ENCODE measurements around the gene DNAJB9. TPM values are rescaled to one million over a fixed set of nuclear protein-coding genes. Genes with fewer than 3 reads are reported as not detected.

Gene DNAJB9
- total and polyA plus RNA-seq, 2 of the 8 experiments (the other 6 are each of a cell fraction or from before 2014, with no cell fraction given): 1.8 to 9.7 TPM

DNA sequence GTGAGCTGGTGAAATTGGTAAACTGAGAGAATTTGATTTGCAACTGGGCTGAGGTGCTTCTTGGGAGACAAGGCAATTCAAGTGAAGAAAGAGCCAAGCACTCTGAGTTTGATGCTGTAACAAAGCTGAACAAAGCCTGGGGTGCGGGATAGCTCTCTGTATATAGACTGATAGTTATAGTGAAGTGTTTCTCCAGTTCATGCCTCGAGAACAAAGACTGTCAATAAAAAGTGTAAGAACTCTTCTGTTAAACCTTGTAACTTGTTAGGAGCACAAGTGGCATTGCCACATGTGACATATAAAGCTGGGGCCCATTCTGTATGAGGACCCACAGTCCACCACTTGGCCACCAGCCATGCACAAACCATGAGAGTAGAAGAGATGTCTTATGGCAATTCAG, 32.4 kb upstream of the DNAJB9 start:
- no peak overlapping the region for H3K4me3 ChIP-seq (ENCODE audit: extremely low read depth in 1 of 4, insufficient read depth in 2 of 4, low read depth in 3 of 4, low read length in 4 of 4)
- FAIRE-seq (no peak), DNase-seq (ENCODE audit: low read depth in 1 of 2, low spot score in 2 of 2) (no peak)
- H3K4me1 ChIP-seq (replicated peaks in 1 of 4; ENCODE audit: control insufficient read depth in 3 of 4, insufficient read depth in 4 of 4, low read length in 3 of 4): peaks cover 0 to 2% (median under 1%) of the 10 kb centered on the region in 4 experiments; a peak in 1 of 7 replicates
- H2BK120ac ChIP-seq (replicated peaks; ENCODE audit: low read depth, low read length): no peak overlapping the region
- H2BK5ac ChIP-seq (ENCODE audit: low read depth, low read length): no peak overlapping the region
- no peak overlapping the region for H4K91ac ChIP-seq (replicated peaks; ENCODE audit: insufficient read length, low read length)
- no peaks in the 10 kb centered on the region for H3K36me3 ChIP-seq (ENCODE audit: control insufficient read depth in 2 of 4, insufficient read depth in 4 of 4, low read length in 3 of 4)
- 0 out of 2 replicates have a peak overlapping the region, but pooled peaks have one; percentile 24 for H3K18ac ChIP-seq (ENCODE audit: extremely low read depth, low read length)
- CTCF ChIA-PET (ENCODE audit: partially characterized antibody): no interaction called here
- no peaks in the 10 kb centered on the region for H3K27me3 ChIP-seq (replicated peaks in 1 of 4; ENCODE audit: control insufficient read depth in 3 of 4, extremely low read depth in 1 of 4, insufficient read depth in 3 of 4, low read length in 3 of 4)
- H4K5ac ChIP-seq (ENCODE audit: insufficient read length, low read depth, low read length): no peak overlapping the region
- H3K56ac ChIP-seq (replicated peaks; ENCODE audit: insufficient read length, low read depth, low read length): no peak overlapping the region
- POLR2A ChIA-PET (ENCODE audit: partially characterized antibody): interaction anchor here (0.8 to 2.6 kb wide), 3 partner anchors 11 to 33 kb away, joined by 3 to 7 read pairs (median 3); partner anchors contain the start of genes DNAJB9, PNPLA8 and THAP5
- no peak overlapping the region for H3K4me2 ChIP-seq (ENCODE audit: insufficient read depth in 1 of 2, low read depth in 2 of 2, low read length in 2 of 2)
- no peak overlapping the region for H2BK12ac ChIP-seq (ENCODE audit: low read depth, low read length)
- no peaks in the 10 kb centered on the region for H4K20me1 ChIP-seq (replicated peaks in 1 of 2; ENCODE audit: control insufficient read depth in 1 of 2, insufficient read depth in 2 of 2, low read length in 2 of 2)
- no peak overlapping the region for H2AFZ ChIP-seq (ENCODE audit: low read length)
- no peak overlapping the region for H3K23ac ChIP-seq (ENCODE audit: insufficient read length)
- H3K79me1 ChIP-seq (ENCODE audit: low read depth, low read length): no peaks in the 10 kb centered on the region
- H3K79me2 ChIP-seq (ENCODE audit: control insufficient read depth in 1 of 2, insufficient read depth in 2 of 2, low read length in 2 of 2): no peaks in the 10 kb centered on the region
- H3K9ac ChIP-seq (replicated peaks in 1 of 4; ENCODE audit: extremely low read depth in 1 of 4, low read depth in 3 of 4, low read length in 3 of 4): no peak overlapping the region
- WGBS, 2 experiments (ENCODE audit: extremely low coverage in 1 of 2, insufficient coverage in 1 of 2, insufficient read length in 1 of 2, insufficient replicate concordance in 2 of 2, low coverage in 1 of 2, low lambda C conversion rate in 2 of 2, missing lambda C conversion rate in 1 of 2): 98% methylated on average over 2 of the region's 2 CpGs; no CpG with 5 or more reads in 1 of the 2 experiments
- no peak overlapping the region for H2BK20ac ChIP-seq (ENCODE audit: low read length)
- no peaks in the 10 kb centered on the region for H3K9me3 ChIP-seq (ENCODE audit: insufficient read depth in 2 of 2, low read depth in 1 of 2, low read length in 1 of 2)
- H2BK15ac ChIP-seq (ENCODE audit: low read length): no peak overlapping the region
- no peak overlapping the region for H3K27ac ChIP-seq (ENCODE audit: low read depth, low read length)
- no peak overlapping the region for H2AK5ac ChIP-seq (ENCODE audit: low read depth, low read length)
- H4K8ac ChIP-seq (ENCODE audit: extremely low read depth, insufficient read depth, low read length): no peak overlapping the region
- no peak overlapping the region for H3K4ac ChIP-seq (replicated peaks; ENCODE audit: insufficient read length, low read depth, low read length)
- no peaks in the 10 kb centered on the region for H3K23me2 ChIP-seq (ENCODE audit: low read depth, low read length)
- no peak overlapping the region for H3K14ac ChIP-seq (ENCODE audit: insufficient read length)
- TF ChIP-seq, protein P1, sequence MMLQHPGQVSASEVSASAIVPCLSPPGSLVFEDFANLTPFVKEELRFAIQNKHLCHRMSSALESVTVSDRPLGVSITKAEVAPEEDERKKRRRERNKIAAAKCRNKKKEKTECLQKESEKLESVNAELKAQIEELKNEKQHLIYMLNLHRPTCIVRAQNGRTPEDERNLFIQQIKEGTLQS (IDR thresholded peaks at IDR 0.05; ENCODE audit: insufficient read depth, low read depth, low read length): no peak
- no peak for TF ChIP-seq EP300 (IDR thresholded peaks at IDR 0.05; ENCODE audit: borderline replicate concordance in 1 of 2, low read depth in 2 of 2, low read length in 2 of 2)
- no peak for TF ChIP-seq RAD21 (IDR thresholded peaks at IDR 0.05 in 1 of 2, conservative IDR thresholded peaks at IDR 0.05 in 1 of 2; ENCODE audit: low read depth in 2 of 2, low read length in 2 of 2)
- no peak for TF ChIP-seq SP4 (IDR thresholded peaks at IDR 0.05; ENCODE audit: low read length)
- no peak for TF ChIP-seq RBBP5 (IDR thresholded peaks at IDR 0.05; ENCODE audit: borderline replicate concordance, low read depth, low read length)
- TF ChIP-seq SIRT6 (IDR thresholded peaks at IDR 0.05; ENCODE audit: low read length): no peak
- TF ChIP-seq BRCA1 (IDR thresholded peaks at IDR 0.05; ENCODE audit: low read depth, low read length): no peak
- TF ChIP-seq NRF1 (IDR thresholded peaks at IDR 0.05; ENCODE audit: low read depth, low read length): no peak
- TF ChIP-seq NANOG (IDR thresholded peaks at IDR 0.05; ENCODE audit: insufficient read depth, low read depth, low read length, poor library complexity, severe bottlenecking): no peak
- no peak for TF ChIP-seq POU5F1 (IDR thresholded peaks at IDR 0.05; ENCODE audit: low read depth, low read length)
- TF ChIP-seq MAFK (IDR thresholded peaks at IDR 0.05; ENCODE audit: low read depth, low read length): no peak
- TF ChIP-seq SIN3A (conservative IDR thresholded peaks at IDR 0.05 in 1 of 2, IDR thresholded peaks at IDR 0.05 in 1 of 2; ENCODE audit: low read depth in 1 of 2, low read length in 2 of 2): no peak
- TF ChIP-seq SRF (IDR thresholded peaks at IDR 0.05; ENCODE audit: low read depth, low read length): no peak
